ENCODE data around the gene ASS1.

GRCh38 chr9:130402645-130403440 lies 41.9 kb upstream of the ASS1 start:
- TF ChIP-seq CTCF (IDR thresholded peaks at IDR 0.05) (no peak), POLR2A (IDR thresholded peaks at IDR 0.05) (no peak)

All from Peyer's patch (tissue), 4 donors.